DND-41 (cell line): ENCODE data around the gene IDH3G.

Experiments
- ATAC-seq: fragments of 200-7000 bp; cut with Tn5 transposase; 3 replicates; pipeline ENCODE4 v1.9.1; 2021; ENCODE audit warnings: low read depth; ENCODE audit not compliant: insufficient read depth
- DNase-seq: peaks from one replicate; pipeline ENCODE4 v3.0.0-alpha.2; 2020
- H2AFZ ChIP-seq: 2 replicates; pipeline ENCODE4 v1.6.0; 2012; ENCODE audit warnings: low read depth, low read length
- H3K27ac ChIP-seq: 2 replicates; pipeline ENCODE4 v1.5.1; 2012; ENCODE audit warnings: low read length, inconsistent platforms
- H3K27me3 ChIP-seq: fragments of 200-600 bp; sonication (generic); 2 replicates; pipeline ENCODE4 v1.6.0; 2012; ENCODE audit warnings: low read length, mild to moderate bottlenecking, inconsistent platforms; ENCODE audit not compliant: insufficient read depth, poor library complexity
- H3K36me3 ChIP-seq: 2 replicates; pipeline ENCODE4 v1.5.1; 2012; ENCODE audit warnings: low read length, inconsistent platforms; ENCODE audit not compliant: insufficient read depth
- H3K4me1 ChIP-seq: 2 replicates; pipeline ENCODE4 v1.5.1; 2012; ENCODE audit warnings: mild to moderate bottlenecking, low read length; ENCODE audit not compliant: insufficient read depth
- H3K4me2 ChIP-seq: 2 replicates; pipeline ENCODE4 v1.6.0; 2012; ENCODE audit warnings: mild to moderate bottlenecking, moderate library complexity, low read length, inconsistent platforms; ENCODE audit not compliant: insufficient read depth
- H3K4me3 ChIP-seq, 2 experiments: fragments of 200-600 bp in 1 of 2; shearing (Covaris generic) in 1 of 2; 2 replicates each; pipeline ENCODE4 v1.5.1; 2012 to 2016; ENCODE audit warnings: inconsistent platforms in 2 of 2, low read length in 2 of 2, mild to moderate bottlenecking in 2 of 2, low read depth in 1 of 2, moderate library complexity in 1 of 2
- H3K79me2 ChIP-seq: 2 replicates; pipeline ENCODE4 v1.6.0; 2012; ENCODE audit warnings: low read length, inconsistent platforms; ENCODE audit not compliant: insufficient read depth
- H3K9ac ChIP-seq: 2 replicates; pipeline ENCODE4 v1.6.0; 2012; ENCODE audit warnings: low read depth, mild to moderate bottlenecking, inconsistent platforms, low read length, moderate library complexity
- H3K9me3 ChIP-seq: 2 replicates; pipeline ENCODE4 v1.5.1; 2012; ENCODE audit warnings: low read length, moderate library complexity, mild to moderate bottlenecking, inconsistent platforms; ENCODE audit not compliant: insufficient read depth, severe bottlenecking
- H4K20me1 ChIP-seq: 2 replicates; pipeline ENCODE4 v1.6.0; 2012; ENCODE audit warnings: low read length; ENCODE audit not compliant: insufficient read depth
- EZH2 ChIP-seq: IDR thresholded peaks from 3 replicates; pipeline ENCODE4 v1.6.1; 2012; ENCODE audit warnings: borderline replicate concordance, low read depth, mild to moderate bottlenecking, moderate library complexity, low read length, inconsistent platforms; ENCODE audit not compliant: severe bottlenecking
- TF ChIP-seq, protein P1 (sequence below): IDR thresholded peaks from 2 replicates; pipeline ENCODE4 v1.5.1; 2012; ENCODE audit warnings: borderline replicate concordance, low read length, moderate library complexity, mild to moderate bottlenecking; ENCODE audit not compliant: poor library complexity, severe bottlenecking; ENCODE audit errors: extremely low read depth

The IDH3G gene

DNA sequence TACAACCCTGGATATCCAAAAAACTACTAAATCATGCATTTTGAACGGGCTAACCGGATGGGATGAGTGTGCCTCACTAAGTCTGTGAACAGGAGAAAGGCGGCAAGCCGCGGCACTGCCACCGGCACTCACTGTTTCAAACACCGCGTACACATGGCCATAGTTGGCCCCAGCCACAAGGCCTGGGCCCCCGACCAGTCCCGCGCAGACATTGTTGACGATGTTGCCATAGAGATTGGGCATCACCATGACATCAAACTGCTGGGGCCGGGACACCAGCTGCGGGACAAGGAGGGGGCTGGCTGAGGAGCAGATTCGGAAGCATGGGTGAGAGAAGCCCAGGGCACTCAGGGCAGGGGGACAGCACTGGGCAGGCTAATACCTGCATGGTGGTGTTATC, 7.5 kb downstream of the IDH3G start:
- Histone ChIP-seq H3K4me1 (peaks cover 4% of the 10 kb centered on the region; the same call in 1 of the 2 replicates), H3K4me2 (no peak overlapping the region), H2AFZ (no peak overlapping the region), H3K9me3 (no peaks in the 10 kb centered on the region), H3K9ac (no peak overlapping the region), H3K27ac (no peak overlapping the region), H3K27me3 (no peaks in the 10 kb centered on the region), H4K20me1 (peaks cover 10% of the 10 kb centered on the region), H3K36me3 (peaks cover 59% of the 10 kb centered on the region), H3K79me2 (peaks cover 15% of the 10 kb centered on the region), H3K4me3 (no peak overlapping the region)
- DNase-seq (no peak), ATAC-seq (no peak)
- no peak for TF ChIP-seq EZH2
- TF ChIP-seq, protein P1, sequence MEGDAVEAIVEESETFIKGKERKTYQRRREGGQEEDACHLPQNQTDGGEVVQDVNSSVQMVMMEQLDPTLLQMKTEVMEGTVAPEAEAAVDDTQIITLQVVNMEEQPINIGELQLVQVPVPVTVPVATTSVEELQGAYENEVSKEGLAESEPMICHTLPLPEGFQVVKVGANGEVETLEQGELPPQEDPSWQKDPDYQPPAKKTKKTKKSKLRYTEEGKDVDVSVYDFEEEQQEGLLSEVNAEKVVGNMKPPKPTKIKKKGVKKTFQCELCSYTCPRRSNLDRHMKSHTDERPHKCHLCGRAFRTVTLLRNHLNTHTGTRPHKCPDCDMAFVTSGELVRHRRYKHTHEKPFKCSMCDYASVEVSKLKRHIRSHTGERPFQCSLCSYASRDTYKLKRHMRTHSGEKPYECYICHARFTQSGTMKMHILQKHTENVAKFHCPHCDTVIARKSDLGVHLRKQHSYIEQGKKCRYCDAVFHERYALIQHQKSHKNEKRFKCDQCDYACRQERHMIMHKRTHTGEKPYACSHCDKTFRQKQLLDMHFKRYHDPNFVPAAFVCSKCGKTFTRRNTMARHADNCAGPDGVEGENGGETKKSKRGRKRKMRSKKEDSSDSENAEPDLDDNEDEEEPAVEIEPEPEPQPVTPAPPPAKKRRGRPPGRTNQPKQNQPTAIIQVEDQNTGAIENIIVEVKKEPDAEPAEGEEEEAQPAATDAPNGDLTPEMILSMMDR: no peak

DNA sequence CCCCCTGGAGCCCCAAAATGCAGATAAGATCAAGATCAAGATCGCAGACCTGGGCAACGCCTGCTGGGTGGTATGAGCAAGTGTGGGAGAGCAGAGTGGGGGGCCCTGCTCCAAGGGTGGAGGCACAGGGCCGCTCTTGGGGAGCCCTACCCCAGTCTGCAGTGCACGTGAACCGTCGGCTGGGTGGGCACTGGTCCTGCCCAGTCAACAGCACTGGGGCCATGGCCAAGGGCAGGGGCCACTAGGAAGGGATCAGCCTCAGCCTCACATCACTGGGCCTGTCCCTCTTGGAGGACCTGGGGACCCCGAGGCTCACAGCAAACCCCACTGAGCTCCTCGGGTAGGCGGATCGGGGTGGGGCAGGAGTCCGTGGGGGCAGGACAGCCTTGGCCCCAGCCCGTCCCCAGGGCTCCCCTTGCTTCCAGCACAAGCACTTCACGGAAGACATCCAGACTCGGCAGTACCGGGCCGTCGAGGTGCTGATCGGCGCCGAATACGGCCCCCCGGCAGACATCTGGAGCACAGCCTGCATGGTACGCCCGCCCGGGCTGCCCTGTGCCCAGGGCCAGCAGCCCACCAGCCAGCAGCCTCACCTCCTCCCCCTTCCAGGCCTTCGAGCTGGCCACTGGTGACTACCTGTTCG, 9.7 kb downstream of the IDH3G start:
- Histone ChIP-seq H3K4me3 (no peak overlapping the region), H4K20me1 (no peaks in the 10 kb centered on the region), H3K9ac (no peak overlapping the region), H2AFZ (no peak overlapping the region), H3K27me3 (no peaks in the 10 kb centered on the region), H3K9me3 (no peaks in the 10 kb centered on the region), H3K4me1 (no peaks in the 10 kb centered on the region), H3K27ac (no peak overlapping the region), H3K4me2 (no peak overlapping the region), H3K79me2 (0 out of 2 replicates have a peak, but pooled peaks cover under 1% of the 10 kb centered on the region), H3K36me3 (peaks cover 39% of the 10 kb centered on the region)
- DNase-seq (no peak), ATAC-seq (no peak)
- TF ChIP-seq, protein P1: no peak
- no peak for TF ChIP-seq EZH2

DNA sequence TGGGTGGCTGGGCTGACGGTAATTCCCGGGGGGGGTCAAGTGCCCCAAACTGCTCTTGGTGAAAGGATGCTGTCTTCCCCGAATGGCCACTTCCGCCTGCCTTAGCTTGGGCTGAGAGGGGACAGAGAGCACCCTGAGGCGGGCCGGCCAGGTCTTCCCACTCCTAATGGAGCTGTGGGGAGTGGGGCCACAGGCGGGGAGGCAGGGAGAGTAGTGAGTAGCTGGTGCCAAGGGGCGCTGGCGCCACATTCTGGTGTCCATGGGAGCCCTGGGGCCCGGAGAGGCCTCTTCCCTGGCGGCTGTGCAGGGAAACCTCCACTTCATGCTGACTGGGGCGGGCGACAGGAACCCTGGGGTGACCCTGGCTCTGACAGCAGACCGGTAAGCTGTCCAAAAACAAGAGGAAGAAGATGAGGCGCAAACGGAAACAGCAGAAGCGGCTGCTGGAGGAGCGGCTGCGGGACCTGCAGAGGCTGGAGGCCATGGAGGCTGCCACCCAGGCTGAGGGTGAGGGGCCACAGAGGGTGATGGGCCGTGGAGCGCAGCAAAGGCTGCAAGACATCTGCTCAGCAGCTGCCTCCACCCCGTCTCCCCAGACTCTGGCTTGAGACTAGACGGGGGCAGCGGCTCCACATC, 10.7 kb downstream of the IDH3G start:
- no peak for TF ChIP-seq EZH2
- TF ChIP-seq, protein P1: no peak
- ATAC-seq (no peak), DNase-seq (no peak)
- no peaks in the 10 kb centered on the region for H3K9me3 ChIP-seq
- no peaks in the 10 kb centered on the region for H3K79me2 ChIP-seq
- peaks cover 33% of the 10 kb centered on the region for H3K36me3 ChIP-seq
- no peaks in the 10 kb centered on the region for H3K4me1 ChIP-seq
- H3K9ac ChIP-seq: no peak overlapping the region
- no peak overlapping the region for H3K4me3 ChIP-seq
- H4K20me1 ChIP-seq: no peaks in the 10 kb centered on the region
- no peaks in the 10 kb centered on the region for H3K27me3 ChIP-seq
- no peak overlapping the region for H3K4me2 ChIP-seq
- no peak overlapping the region for H3K27ac ChIP-seq
- H2AFZ ChIP-seq: no peak overlapping the region
